DND-41 (cell line): ENCODE measurements around the gene ASXL2.
"Not testable (repeated sequence)": the region's sequence is repeated elsewhere in the genome, so short reads cannot be mapped to it uniquely, and the experiment has no call there.

Source experiments
- ATAC-seq: fragments of 200-7000 bp; cut with Tn5 transposase; 3 replicates; pipeline ENCODE4 v1.9.1; 2021; ENCODE audit warnings: low read depth; ENCODE audit not compliant: insufficient read depth
- DNase-seq: peaks from one replicate; pipeline ENCODE4 v3.0.0-alpha.2; 2020
- H2AFZ ChIP-seq: 2 replicates; pipeline ENCODE4 v1.6.0; 2012; ENCODE audit warnings: low read depth, low read length
- H3K27ac ChIP-seq: 2 replicates; pipeline ENCODE4 v1.5.1; 2012; ENCODE audit warnings: low read length, inconsistent platforms
- H3K27me3 ChIP-seq: fragments of 200-600 bp; sonication (generic); 2 replicates; pipeline ENCODE4 v1.6.0; 2012; ENCODE audit warnings: low read length, mild to moderate bottlenecking, inconsistent platforms; ENCODE audit not compliant: insufficient read depth, poor library complexity
- H3K36me3 ChIP-seq: 2 replicates; pipeline ENCODE4 v1.5.1; 2012; ENCODE audit warnings: low read length, inconsistent platforms; ENCODE audit not compliant: insufficient read depth
- H3K4me1 ChIP-seq: 2 replicates; pipeline ENCODE4 v1.5.1; 2012; ENCODE audit warnings: mild to moderate bottlenecking, low read length; ENCODE audit not compliant: insufficient read depth
- H3K4me2 ChIP-seq: 2 replicates; pipeline ENCODE4 v1.6.0; 2012; ENCODE audit warnings: mild to moderate bottlenecking, moderate library complexity, low read length, inconsistent platforms; ENCODE audit not compliant: insufficient read depth
- H3K4me3 ChIP-seq, 2 experiments: fragments of 200-600 bp in 1 of 2; shearing (Covaris generic) in 1 of 2; 2 replicates each; pipeline ENCODE4 v1.5.1; 2012 to 2016; ENCODE audit warnings: inconsistent platforms in 2 of 2, low read length in 2 of 2, mild to moderate bottlenecking in 2 of 2, low read depth in 1 of 2, moderate library complexity in 1 of 2
- H3K79me2 ChIP-seq: 2 replicates; pipeline ENCODE4 v1.6.0; 2012; ENCODE audit warnings: low read length, inconsistent platforms; ENCODE audit not compliant: insufficient read depth
- H3K9ac ChIP-seq: 2 replicates; pipeline ENCODE4 v1.6.0; 2012; ENCODE audit warnings: low read depth, mild to moderate bottlenecking, inconsistent platforms, low read length, moderate library complexity
- H3K9me3 ChIP-seq: 2 replicates; pipeline ENCODE4 v1.5.1; 2012; ENCODE audit warnings: low read length, moderate library complexity, mild to moderate bottlenecking, inconsistent platforms; ENCODE audit not compliant: insufficient read depth, severe bottlenecking
- H4K20me1 ChIP-seq: 2 replicates; pipeline ENCODE4 v1.6.0; 2012; ENCODE audit warnings: low read length; ENCODE audit not compliant: insufficient read depth
- EZH2 ChIP-seq: IDR thresholded peaks from 3 replicates; pipeline ENCODE4 v1.6.1; 2012; ENCODE audit warnings: borderline replicate concordance, low read depth, mild to moderate bottlenecking, moderate library complexity, low read length, inconsistent platforms; ENCODE audit not compliant: severe bottlenecking
- TF ChIP-seq, protein P1 (sequence below): IDR thresholded peaks from 2 replicates; pipeline ENCODE4 v1.5.1; 2012; ENCODE audit warnings: borderline replicate concordance, low read length, moderate library complexity, mild to moderate bottlenecking; ENCODE audit not compliant: poor library complexity, severe bottlenecking; ENCODE audit errors: extremely low read depth

The ASXL2 gene

DNA sequence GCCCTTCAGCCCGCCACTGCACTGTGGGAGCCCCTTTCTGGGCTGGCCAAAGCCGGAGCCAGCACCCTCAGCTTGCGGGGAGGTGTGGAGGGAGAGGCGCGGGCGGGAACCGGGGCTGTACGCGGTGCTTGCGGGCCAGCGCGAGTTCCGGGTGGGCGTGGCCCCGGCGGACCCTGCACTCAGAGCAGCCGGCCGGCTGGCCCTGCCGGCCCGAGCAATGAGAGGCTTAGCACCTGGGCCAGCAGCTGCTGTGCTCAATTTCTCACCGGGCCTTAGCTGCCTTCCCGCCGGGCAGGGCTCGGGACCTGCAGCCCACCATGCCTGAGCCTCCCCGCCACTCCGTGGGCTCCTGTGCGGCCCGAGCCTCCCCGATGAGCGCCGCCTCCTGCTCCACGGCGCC is 37.1 kb upstream of the ASXL2 start:
- peaks cover 43% of the 10 kb centered on the region for H3K4me1 ChIP-seq
- H3K36me3 ChIP-seq, H3K9me3 ChIP-seq, H4K20me1 ChIP-seq, H3K27me3 ChIP-seq, ATAC-seq, H3K79me2 ChIP-seq, H2AFZ ChIP-seq, DNase-seq: not testable (repeated sequence)
- H3K9ac ChIP-seq = peak overlapping the region; percentile 47
- H3K27ac ChIP-seq = peak overlapping the region; percentile 87; the same call in 1 of the 2 replicates
- H3K4me2 ChIP-seq = peak overlapping the region; percentile 70
- peak overlapping the region in 1 of 2 experiments; percentile 36; a peak in 1 of 4 replicates for H3K4me3 ChIP-seq

GRCh38 chr2:25913696-25913973 is 35.3 kb upstream of the ASXL2 start:
- not testable (repeated sequence) for H3K9ac ChIP-seq, H3K4me2 ChIP-seq, H2AFZ ChIP-seq, DNase-seq, H3K36me3 ChIP-seq, H3K27ac ChIP-seq, H3K4me3 ChIP-seq, H3K9me3 ChIP-seq, H4K20me1 ChIP-seq, H3K27me3 ChIP-seq, ATAC-seq, H3K79me2 ChIP-seq
- H3K4me1 ChIP-seq = peaks cover 43% of the 10 kb centered on the region

DNA sequence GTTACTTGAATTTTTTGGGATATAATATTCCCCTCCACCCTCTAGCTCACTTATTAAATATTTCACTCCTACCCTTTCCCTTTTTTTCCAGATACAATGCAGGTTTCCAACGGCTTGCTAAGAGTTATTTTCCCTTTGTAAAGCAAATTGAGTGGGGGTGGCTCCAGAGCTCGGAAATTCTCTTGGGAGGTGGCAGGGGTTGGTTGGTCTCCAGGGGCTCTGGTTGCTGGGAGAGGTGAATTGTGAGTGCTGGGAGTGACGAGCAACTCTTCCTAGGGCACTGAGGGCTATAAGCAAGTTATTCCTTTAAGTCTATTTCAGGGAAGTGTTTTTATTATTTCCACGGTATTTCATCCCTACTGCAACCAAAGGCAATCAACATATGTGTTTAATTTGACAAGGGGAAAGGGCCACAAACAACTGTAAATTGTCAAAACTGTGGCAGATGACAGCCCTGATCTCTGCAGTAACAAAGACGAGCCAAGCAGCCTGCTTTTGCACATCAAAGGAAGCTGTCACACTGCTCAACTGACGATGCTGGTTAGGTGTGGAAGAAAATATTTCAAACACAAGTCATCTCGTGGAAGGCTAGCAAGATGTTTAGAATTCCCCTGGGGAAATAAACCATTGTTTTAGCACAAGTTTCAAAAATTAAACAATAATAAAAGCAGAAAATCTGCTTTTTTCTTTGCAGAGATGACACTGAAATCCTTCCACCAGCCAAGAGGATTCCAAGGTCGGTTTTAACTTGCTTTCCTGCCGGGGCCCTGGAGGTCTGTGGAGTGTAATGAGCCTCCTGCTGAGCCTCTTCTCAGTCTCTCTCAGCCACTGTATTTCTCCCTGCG is 34.8 kb upstream of the ASXL2 start:
- H3K27me3 ChIP-seq = no peaks in the 10 kb centered on the region
- no peak overlapping the region for H3K9ac ChIP-seq
- H3K9me3 ChIP-seq = no peaks in the 10 kb centered on the region
- no peaks in the 10 kb centered on the region for H4K20me1 ChIP-seq
- DNase-seq = peak; percentile 13
- peak; percentile 37; the same call in 1 of the 3 replicates for ATAC-seq
- H3K36me3 ChIP-seq = no peaks in the 10 kb centered on the region
- no peak overlapping the region; the same call in 1 of the 2 replicates for H3K4me2 ChIP-seq
- 0 out of 2 replicates have a peak overlapping the region, but pooled peaks have one; percentile 28 for H2AFZ ChIP-seq
- H3K27ac ChIP-seq = no peak overlapping the region
- H3K4me1 ChIP-seq = peaks cover 43% of the 10 kb centered on the region
- H3K79me2 ChIP-seq = no peaks in the 10 kb centered on the region
- no peak overlapping the region for H3K4me3 ChIP-seq
- TF ChIP-seq, protein P1, sequence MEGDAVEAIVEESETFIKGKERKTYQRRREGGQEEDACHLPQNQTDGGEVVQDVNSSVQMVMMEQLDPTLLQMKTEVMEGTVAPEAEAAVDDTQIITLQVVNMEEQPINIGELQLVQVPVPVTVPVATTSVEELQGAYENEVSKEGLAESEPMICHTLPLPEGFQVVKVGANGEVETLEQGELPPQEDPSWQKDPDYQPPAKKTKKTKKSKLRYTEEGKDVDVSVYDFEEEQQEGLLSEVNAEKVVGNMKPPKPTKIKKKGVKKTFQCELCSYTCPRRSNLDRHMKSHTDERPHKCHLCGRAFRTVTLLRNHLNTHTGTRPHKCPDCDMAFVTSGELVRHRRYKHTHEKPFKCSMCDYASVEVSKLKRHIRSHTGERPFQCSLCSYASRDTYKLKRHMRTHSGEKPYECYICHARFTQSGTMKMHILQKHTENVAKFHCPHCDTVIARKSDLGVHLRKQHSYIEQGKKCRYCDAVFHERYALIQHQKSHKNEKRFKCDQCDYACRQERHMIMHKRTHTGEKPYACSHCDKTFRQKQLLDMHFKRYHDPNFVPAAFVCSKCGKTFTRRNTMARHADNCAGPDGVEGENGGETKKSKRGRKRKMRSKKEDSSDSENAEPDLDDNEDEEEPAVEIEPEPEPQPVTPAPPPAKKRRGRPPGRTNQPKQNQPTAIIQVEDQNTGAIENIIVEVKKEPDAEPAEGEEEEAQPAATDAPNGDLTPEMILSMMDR = no peak
- TF ChIP-seq EZH2 = no peak

DNA sequence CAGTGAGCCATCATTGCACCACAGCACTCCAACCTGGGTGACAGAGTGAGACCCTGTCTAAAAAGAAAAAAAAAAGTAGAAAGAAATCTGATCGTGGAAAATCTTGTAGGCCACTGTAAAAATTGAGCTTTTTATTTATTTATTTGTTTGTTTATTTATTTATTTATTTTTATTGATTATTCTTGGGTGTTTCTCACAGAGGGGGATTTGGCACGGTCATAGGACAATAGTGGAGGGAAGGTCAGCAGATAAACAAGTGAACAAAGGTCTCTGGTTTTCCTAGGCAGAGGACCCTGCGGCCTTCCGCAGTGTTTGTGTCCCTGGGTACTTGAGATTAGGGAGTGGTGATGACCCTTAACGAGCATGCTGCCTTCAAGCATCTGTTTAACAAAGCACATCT is 31.3 kb upstream of the ASXL2 start:
- not testable (repeated sequence) for H3K4me3 ChIP-seq, H4K20me1 ChIP-seq, DNase-seq, H3K4me2 ChIP-seq, H3K36me3 ChIP-seq, H3K9ac ChIP-seq, H2AFZ ChIP-seq, H3K9me3 ChIP-seq, ATAC-seq, H3K27me3 ChIP-seq, H3K27ac ChIP-seq, H3K79me2 ChIP-seq
- peaks cover 15% of the 10 kb centered on the region for H3K4me1 ChIP-seq

- Histone ChIP-seq H3K9ac (no peak overlapping the region), H3K79me2 (no peaks in the 10 kb centered on the region), H3K4me3 (no peak overlapping the region), H3K9me3 (no peaks in the 10 kb centered on the region), H2AFZ (peak overlapping the region; percentile 39; the same call in 1 of the 2 replicates), H3K36me3 (no peaks in the 10 kb centered on the region), H3K4me1 (no peaks in the 10 kb centered on the region), H4K20me1 (no peaks in the 10 kb centered on the region), H3K4me2 (no peak overlapping the region), H3K27me3 (no peaks in the 10 kb centered on the region), H3K27ac (no peak overlapping the region)
- TF ChIP-seq EZH2 = no peak
- TF ChIP-seq, protein P1 = no peak
- ATAC-seq = no peak
- DNase-seq = no peak
Measured at GRCh38 chr2:25905126-25905525, 26.8 kb upstream of the ASXL2 start.
